Parathyroid adenoma (tissue), 2 donors: Measurements from ENCODE around the gene LRRN1.
"Not testable (repeated sequence)": the region's sequence is repeated elsewhere in the genome, so short reads cannot be mapped to it uniquely, and the experiment has no call there.

Experiments
- H2AFZ ChIP-seq: fragments of 300-600 bp; sonication (generic); one replicate; pipeline ENCODE4 v1.7.0; 2017; ENCODE audit warnings: antibody characterized with exemption, mild to moderate bottlenecking
- H3K27ac ChIP-seq: fragments of 300-600 bp; sonication (generic); one replicate; pipeline ENCODE4 v1.7.0; 2017
- H3K27me3 ChIP-seq: fragments of 300-600 bp; sonication (generic); one replicate; pipeline ENCODE4 v1.7.0; 2017; ENCODE audit warnings: low read length; ENCODE audit not compliant: control insufficient read depth, insufficient read depth
- H3K36me3 ChIP-seq: fragments of 300-600 bp; sonication (generic); one replicate; pipeline ENCODE4 v1.7.0; 2017; ENCODE audit warnings: low read length; ENCODE audit not compliant: control insufficient read depth, insufficient read depth
- H3K4me1 ChIP-seq: fragments of 300-600 bp; sonication (generic); one replicate; pipeline ENCODE4 v1.7.0; 2017; ENCODE audit warnings: control low read depth
- H3K4me2 ChIP-seq: fragments of 300-600 bp; sonication (generic); one replicate; pipeline ENCODE4 v1.7.0; 2017; ENCODE audit warnings: low read length
- H3K4me3 ChIP-seq: fragments of 300-600 bp; sonication (generic); one replicate; pipeline ENCODE4 v1.7.0; 2017; ENCODE audit warnings: low read depth, low read length
- H3K79me2 ChIP-seq: fragments of 300-600 bp; sonication (generic); one replicate; pipeline ENCODE4 v1.7.0; 2017; ENCODE audit warnings: control low read depth
- H3K9ac ChIP-seq: fragments of 300-600 bp; sonication (generic); one replicate; pipeline ENCODE4 v1.7.0; 2017; ENCODE audit warnings: mild to moderate bottlenecking
- H3K9me3 ChIP-seq: fragments of 300-600 bp; sonication (generic); one replicate; pipeline ENCODE4 v1.7.0; 2017; ENCODE audit warnings: low read length; ENCODE audit not compliant: control insufficient read depth
- TF ChIP-seq, protein P1 (sequence below): fragments of 300-600 bp; sonication (generic); IDR thresholded peaks from one replicate; pipeline ENCODE4 v1.7.0; 2017; ENCODE audit warnings: antibody characterized with exemption, mild to moderate bottlenecking
- donor health status: primary hyperparathyroidism.

Gene LRRN1

GRCh38 chr3:3826521-3826920 is 27.3 kb downstream of the LRRN1 start:
- H3K79me2 ChIP-seq = peaks cover 14% of the 10 kb centered on the region
- H3K4me3 ChIP-seq = no peak overlapping the region
- H3K9me3 ChIP-seq = no peaks in the 10 kb centered on the region
- no peak overlapping the region for H3K9ac ChIP-seq
- no peak overlapping the region for H2AFZ ChIP-seq
- no peak overlapping the region for H3K27ac ChIP-seq
- no peak overlapping the region for H3K4me2 ChIP-seq
- H3K27me3 ChIP-seq = no peaks in the 10 kb centered on the region
- TF ChIP-seq, protein P1, sequence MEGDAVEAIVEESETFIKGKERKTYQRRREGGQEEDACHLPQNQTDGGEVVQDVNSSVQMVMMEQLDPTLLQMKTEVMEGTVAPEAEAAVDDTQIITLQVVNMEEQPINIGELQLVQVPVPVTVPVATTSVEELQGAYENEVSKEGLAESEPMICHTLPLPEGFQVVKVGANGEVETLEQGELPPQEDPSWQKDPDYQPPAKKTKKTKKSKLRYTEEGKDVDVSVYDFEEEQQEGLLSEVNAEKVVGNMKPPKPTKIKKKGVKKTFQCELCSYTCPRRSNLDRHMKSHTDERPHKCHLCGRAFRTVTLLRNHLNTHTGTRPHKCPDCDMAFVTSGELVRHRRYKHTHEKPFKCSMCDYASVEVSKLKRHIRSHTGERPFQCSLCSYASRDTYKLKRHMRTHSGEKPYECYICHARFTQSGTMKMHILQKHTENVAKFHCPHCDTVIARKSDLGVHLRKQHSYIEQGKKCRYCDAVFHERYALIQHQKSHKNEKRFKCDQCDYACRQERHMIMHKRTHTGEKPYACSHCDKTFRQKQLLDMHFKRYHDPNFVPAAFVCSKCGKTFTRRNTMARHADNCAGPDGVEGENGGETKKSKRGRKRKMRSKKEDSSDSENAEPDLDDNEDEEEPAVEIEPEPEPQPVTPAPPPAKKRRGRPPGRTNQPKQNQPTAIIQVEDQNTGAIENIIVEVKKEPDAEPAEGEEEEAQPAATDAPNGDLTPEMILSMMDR = no peak
- no peaks in the 10 kb centered on the region for H3K36me3 ChIP-seq
- H3K4me1 ChIP-seq = no peaks in the 10 kb centered on the region

- peaks cover 14% of the 10 kb centered on the region for H3K79me2 ChIP-seq
- TF ChIP-seq, protein P1 = no peak
- no peaks in the 10 kb centered on the region for H3K36me3 ChIP-seq
- H3K27ac ChIP-seq = no peak overlapping the region
- H3K4me3 ChIP-seq = no peak overlapping the region
- no peaks in the 10 kb centered on the region for H3K4me1 ChIP-seq
- no peaks in the 10 kb centered on the region for H3K27me3 ChIP-seq
- no peak overlapping the region for H3K4me2 ChIP-seq
- no peaks in the 10 kb centered on the region for H3K9me3 ChIP-seq
- no peak overlapping the region for H3K9ac ChIP-seq
- H2AFZ ChIP-seq = no peak overlapping the region
Observed at GRCh38 chr3:3827111-3827510, 27.9 kb downstream of the LRRN1 start.

DNA sequence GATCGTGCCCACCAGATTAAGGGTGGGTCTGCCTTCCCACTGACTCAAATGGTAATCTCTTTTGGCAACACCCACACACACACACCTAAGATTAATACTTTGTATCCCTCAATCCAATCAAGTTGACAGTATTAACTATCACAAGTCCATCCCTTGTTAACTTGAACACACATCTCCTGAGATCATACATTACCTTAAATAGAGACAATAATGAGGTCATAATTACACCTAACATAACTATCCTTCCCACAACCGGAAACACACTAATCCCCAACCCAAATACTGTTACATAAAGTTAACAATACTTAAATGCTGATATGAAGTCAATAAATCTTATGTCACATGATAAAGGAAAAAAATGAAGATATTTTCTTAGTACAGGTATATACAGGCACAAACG is 29.2 kb downstream of the LRRN1 start:
- not testable (repeated sequence) for H3K36me3 ChIP-seq, H2AFZ ChIP-seq, H3K4me3 ChIP-seq, H3K4me2 ChIP-seq, H3K4me1 ChIP-seq, H3K27ac ChIP-seq, H3K27me3 ChIP-seq, H3K9ac ChIP-seq, H3K9me3 ChIP-seq
- peaks cover 16% of the 10 kb centered on the region for H3K79me2 ChIP-seq

DNA sequence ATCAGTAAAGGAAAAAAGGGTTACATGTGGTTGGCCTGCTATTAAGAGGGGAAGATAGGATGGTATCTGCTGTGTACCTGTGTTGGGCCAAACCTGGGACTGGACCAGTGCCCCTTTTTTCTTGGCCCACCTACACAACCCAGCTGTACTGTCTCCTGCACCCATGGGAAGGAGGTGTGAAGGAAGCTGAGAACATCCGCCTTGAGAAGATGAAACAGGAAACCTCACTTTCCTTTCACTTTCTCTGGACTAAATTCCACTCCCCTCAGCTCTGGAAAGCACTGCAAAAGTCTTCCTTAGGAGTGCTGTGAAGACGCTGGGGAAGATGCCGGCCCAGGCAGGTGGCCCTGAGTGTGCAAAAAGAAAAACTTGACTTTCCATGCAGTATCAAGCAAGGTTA is 37.6 kb downstream of the LRRN1 start:
- no peak overlapping the region for H2AFZ ChIP-seq
- H3K36me3 ChIP-seq = no peaks in the 10 kb centered on the region
- no peaks in the 10 kb centered on the region for H3K27me3 ChIP-seq
- H3K9me3 ChIP-seq = no peaks in the 10 kb centered on the region
- H3K4me3 ChIP-seq = no peak overlapping the region
- no peak overlapping the region for H3K27ac ChIP-seq
- H3K79me2 ChIP-seq = peaks cover 3% of the 10 kb centered on the region
- no peaks in the 10 kb centered on the region for H3K4me1 ChIP-seq
- no peak overlapping the region for H3K4me2 ChIP-seq
- TF ChIP-seq, protein P1 = no peak
- no peak overlapping the region for H3K9ac ChIP-seq

- Histone ChIP-seq H3K27ac (no peak overlapping the region), H3K79me2 (no peaks in the 10 kb centered on the region), H3K27me3 (no peaks in the 10 kb centered on the region), H3K9me3 (no peaks in the 10 kb centered on the region), H3K9ac (no peak overlapping the region), H3K4me1 (no peaks in the 10 kb centered on the region), H3K36me3 (no peaks in the 10 kb centered on the region), H2AFZ (no peak overlapping the region), H3K4me3 (no peak overlapping the region), H3K4me2 (no peak overlapping the region)
- TF ChIP-seq, protein P1 = no peak
Observed at GRCh38 chr3:3842356-3842755, 43.1 kb downstream of the LRRN1 start.
